RPMI8226 (cell line): ENCODE data around the gene BBOF1.

Source experiments
- DNase-seq: peaks from one replicate; pipeline ENCODE4 v3.0.0-alpha.2; 2015

BBOF1 gene

DNA sequence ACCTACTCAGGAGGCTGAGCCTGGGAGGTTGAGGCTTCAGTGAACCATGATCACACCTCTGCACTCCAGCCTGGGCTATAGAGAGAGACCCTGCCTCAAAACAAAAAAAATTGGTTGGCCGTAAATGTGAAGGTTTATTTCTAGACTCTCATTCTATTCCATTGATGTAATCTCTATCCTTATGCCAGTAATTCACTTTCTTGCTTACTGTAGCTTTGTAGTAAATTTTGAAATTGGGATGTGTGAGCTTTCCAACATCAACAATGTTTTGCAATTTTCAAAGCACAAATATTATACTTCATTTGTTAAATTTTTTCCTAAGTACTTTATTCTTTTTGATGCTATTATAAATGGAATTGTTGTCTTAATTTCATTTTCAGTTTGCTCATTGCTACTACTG is 90.2 kb downstream of the BBOF1 start:
- DNase-seq: no peak

DNA sequence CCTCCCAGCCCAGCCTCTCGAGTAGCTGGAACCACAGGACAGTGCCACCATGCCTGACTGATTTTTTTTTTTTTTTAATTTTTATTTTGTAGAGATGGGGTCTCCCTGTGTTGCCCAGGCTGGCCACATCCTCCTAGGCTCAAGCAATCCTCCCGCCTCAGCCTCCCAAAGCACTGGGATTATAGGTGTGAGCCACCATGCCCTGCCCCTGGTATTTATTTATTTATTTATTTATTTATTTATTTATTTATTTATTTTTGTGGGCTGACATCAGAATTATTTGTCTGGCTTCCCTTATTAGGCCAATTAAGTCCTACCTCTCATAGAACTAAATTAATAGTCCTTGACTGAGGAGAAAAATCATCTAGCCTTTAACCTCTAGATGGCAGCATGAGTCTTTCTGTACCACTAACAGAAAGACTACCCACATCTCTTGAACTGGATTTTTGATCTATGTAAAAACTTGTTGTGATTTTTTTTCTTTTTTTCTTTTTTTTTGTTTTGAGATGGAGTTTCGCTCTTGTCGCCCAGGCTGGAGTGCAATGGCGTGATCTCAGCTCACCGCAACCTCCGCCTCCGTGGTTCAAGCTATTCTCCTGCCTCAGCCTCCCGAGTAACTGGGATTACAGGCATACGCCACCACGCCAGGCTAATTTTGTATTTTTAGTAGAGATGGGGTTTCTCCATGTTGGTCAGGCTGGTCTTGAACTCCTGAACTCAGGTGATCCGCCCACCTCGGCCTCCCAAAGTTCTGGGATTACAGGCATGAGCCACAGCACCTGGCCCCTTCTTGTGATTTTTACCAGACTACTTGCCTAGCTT is 92.5 kb downstream of the BBOF1 start:
- peak; percentile 35 for DNase-seq
